ENCODE measurements around the gene MMP23B. TPM values are rescaled to one million over a fixed set of nuclear protein-coding genes. Genes with fewer than 3 reads are reported as not detected.

MMP23B gene
- total and polyA plus RNA-seq, 10 of the 15 experiments (the other 5 are each of a cell fraction or from before 2014, with no cell fraction given): 0.25 to 0.76 (median 0.34) TPM; not detected in 4

DNA sequence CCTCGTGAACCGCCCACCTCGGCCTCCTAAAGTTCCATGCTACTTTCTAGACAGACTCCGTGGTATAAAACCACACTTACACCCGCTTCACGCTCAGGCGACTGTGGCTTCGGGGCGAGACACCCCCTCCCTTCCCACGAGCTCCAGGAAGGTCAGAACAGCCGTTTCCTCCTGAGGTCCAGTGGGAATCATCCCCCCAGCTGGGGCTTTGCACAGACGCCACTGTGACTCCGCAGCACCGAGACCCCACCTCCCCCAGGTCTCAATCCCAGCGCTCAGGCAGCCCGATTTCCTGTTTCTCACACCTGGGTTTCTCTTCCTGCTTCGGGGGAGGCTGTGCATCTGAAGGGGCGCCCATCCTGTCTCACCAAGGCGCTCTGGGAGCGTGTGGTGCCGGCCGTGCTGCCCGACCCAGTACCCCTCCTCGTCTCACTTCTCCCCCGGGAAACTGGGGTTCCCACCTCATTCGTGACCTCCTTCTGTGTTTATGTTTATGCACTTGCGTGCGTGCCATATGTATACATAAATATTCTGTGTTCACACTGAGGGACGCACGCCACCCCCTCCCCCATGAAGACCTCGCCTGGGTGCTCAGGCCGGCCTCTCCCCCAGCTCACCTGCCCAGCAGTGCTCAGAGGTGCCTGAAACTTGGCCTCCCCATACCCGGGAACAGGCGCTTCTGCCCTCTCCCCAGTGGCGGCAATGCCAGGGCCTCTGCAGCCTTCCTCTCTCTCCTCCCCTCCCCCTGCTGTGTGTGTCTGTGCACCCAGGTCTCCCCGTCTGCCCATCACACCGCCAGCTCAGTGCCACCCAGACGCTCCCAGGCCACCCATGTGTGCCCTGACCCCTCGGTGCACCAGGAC, 46.0 kb downstream of the MMP23B start (continued):
- TF ChIP-seq, protein P1, sequence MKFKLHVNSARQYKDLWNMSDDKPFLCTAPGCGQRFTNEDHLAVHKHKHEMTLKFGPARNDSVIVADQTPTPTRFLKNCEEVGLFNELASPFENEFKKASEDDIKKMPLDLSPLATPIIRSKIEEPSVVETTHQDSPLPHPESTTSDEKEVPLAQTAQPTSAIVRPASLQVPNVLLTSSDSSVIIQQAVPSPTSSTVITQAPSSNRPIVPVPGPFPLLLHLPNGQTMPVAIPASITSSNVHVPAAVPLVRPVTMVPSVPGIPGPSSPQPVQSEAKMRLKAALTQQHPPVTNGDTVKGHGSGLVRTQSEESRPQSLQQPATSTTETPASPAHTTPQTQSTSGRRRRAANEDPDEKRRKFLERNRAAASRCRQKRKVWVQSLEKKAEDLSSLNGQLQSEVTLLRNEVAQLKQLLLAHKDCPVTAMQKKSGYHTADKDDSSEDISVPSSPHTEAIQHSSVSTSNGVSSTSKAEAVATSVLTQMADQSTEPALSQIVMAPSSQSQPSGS (IDR thresholded peaks at IDR 0.05; ENCODE audit: low read length): peak; percentile 77; the same call in 1 of the 2 replicates
- TF ChIP-seq ESRRA (IDR thresholded peaks at IDR 0.05; ENCODE audit: low read length) (no peak), BHLHE40 (IDR thresholded peaks at IDR 0.05; ENCODE audit: borderline replicate concordance in 1 of 2, low read depth in 2 of 2, low read length in 1 of 2) (peak; percentile 63 to 74), SUZ12 (IDR thresholded peaks at IDR 0.05; ENCODE audit: unreplicated experiment) (no peak), PAX8 (IDR thresholded peaks at IDR 0.05) (no peak), TBL1XR1 (IDR thresholded peaks at IDR 0.05; ENCODE audit: low read depth, low read length) (no peak), HDAC6 (IDR thresholded peaks at IDR 0.05; ENCODE audit: unreplicated experiment) (no peak), CBFB (IDR thresholded peaks at IDR 0.05; ENCODE audit: low read depth) (peak; percentile 38; the same call in 1 of the 2 replicates), HDAC2 (IDR thresholded peaks at IDR 0.05) (no peak), YBX1 (IDR thresholded peaks at IDR 0.05) (no peak), SREBF2 (IDR thresholded peaks at IDR 0.05; ENCODE audit: low read length) (no peak)
- TF ChIP-seq, protein P2, sequence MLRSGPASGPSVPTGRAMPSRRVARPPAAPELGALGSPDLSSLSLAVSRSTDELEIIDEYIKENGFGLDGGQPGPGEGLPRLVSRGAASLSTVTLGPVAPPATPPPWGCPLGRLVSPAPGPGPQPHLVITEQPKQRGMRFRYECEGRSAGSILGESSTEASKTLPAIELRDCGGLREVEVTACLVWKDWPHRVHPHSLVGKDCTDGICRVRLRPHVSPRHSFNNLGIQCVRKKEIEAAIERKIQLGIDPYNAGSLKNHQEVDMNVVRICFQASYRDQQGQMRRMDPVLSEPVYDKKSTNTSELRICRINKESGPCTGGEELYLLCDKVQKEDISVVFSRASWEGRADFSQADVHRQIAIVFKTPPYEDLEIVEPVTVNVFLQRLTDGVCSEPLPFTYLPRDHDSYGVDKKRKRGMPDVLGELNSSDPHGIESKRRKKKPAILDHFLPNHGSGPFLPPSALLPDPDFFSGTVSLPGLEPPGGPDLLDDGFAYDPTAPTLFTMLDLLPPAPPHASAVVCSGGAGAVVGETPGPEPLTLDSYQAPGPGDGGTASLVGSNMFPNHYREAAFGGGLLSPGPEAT (IDR thresholded peaks at IDR 0.05; ENCODE audit: low read depth): peak; percentile 94
- TF ChIP-seq, protein P3, sequence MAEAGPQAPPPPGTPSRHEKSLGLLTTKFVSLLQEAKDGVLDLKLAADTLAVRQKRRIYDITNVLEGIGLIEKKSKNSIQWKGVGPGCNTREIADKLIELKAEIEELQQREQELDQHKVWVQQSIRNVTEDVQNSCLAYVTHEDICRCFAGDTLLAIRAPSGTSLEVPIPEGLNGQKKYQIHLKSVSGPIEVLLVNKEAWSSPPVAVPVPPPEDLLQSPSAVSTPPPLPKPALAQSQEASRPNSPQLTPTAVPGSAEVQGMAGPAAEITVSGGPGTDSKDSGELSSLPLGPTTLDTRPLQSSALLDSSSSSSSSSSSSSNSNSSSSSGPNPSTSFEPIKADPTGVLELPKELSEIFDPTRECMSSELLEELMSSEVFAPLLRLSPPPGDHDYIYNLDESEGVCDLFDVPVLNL (IDR thresholded peaks at IDR 0.05; ENCODE audit: low read depth, low read length): no peak

Data from GM12878 (cell line).